ENCODE results near the gene SCARB1. TPM values are rescaled to one million over a fixed set of nuclear protein-coding genes. Genes with fewer than 3 reads are reported as not detected.

Gene SCARB1
- total and polyA plus RNA-seq, 9 of the 15 experiments (the other 6 are each of a cell fraction or from before 2014, with no cell fraction given): 0.56 to 157 (median 52.8) TPM

DNA sequence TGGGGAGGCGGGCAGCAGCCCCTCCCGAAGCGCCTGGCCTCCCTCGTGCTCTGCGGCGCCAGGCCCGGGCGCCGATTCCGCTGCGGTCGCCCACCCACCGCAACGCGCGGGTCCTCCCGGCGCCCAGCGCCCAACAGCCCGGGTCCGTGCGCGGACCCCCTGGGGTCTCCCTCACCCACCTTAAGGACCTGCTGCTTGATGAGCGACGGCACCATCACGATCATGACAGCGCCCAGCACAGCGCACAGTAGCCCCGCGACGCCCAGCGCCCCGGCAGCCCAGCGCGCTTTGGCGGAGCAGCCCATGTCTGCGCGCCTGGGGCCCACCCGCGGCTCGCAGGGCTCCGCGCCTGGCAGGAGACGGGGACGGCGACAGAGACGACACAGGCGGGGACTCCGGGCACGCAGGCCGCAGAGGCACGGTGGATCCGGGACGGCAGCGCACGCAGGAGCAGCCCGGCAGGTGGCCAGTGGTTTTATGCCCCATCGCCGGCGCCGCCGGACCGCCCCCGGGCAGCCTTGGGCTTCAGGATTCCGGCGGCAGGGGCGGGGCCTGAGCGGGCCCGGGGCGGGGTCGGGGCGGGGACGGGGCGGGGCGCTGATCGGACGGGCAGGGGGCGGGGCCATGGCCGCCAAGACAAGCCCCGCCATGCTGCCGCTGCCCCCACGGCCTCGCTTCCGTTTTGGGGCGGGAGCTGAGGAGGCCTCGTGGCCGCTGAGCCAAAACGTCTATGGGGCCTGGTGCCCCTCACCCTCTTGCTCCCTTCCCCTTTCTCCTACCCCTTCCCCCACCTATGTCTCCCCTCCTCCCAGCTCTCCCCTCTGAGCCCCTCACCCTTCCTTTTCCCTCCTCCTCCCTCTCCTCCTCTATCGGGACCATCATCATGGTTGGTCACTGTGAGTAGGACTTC is at the start of gene SCARB1 (continued):
- TF ChIP-seq, protein P1, sequence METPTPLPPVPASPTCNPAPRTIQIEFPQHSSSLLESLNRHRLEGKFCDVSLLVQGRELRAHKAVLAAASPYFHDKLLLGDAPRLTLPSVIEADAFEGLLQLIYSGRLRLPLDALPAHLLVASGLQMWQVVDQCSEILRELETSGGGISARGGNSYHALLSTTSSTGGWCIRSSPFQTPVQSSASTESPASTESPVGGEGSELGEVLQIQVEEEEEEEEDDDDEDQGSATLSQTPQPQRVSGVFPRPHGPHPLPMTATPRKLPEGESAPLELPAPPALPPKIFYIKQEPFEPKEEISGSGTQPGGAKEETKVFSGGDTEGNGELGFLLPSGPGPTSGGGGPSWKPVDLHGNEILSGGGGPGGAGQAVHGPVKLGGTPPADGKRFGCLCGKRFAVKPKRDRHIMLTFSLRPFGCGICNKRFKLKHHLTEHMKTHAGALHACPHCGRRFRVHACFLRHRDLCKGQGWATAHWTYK (CRISPR knock-in tag; IDR thresholded peaks at IDR 0.05): no peak
- TF ChIP-seq ZBTB8A (IDR thresholded peaks at IDR 0.05; ENCODE audit: partially characterized antibody): no peak
- no peak for TF ChIP-seq ZNF232 (CRISPR knock-in tag; IDR thresholded peaks at IDR 0.05)
- TF ChIP-seq, protein P2, sequence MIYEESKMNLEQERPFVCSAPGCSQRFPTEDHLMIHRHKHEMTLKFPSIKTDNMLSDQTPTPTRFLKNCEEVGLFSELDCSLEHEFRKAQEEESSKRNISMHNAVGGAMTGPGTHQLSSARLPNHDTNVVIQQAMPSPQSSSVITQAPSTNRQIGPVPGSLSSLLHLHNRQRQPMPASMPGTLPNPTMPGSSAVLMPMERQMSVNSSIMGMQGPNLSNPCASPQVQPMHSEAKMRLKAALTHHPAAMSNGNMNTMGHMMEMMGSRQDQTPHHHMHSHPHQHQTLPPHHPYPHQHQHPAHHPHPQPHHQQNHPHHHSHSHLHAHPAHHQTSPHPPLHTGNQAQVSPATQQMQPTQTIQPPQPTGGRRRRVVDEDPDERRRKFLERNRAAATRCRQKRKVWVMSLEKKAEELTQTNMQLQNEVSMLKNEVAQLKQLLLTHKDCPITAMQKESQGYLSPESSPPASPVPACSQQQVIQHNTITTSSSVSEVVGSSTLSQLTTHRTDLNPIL (CRISPR knock-in tag; IDR thresholded peaks at IDR 0.05): no peak
- no peak for TF ChIP-seq PTBP1 (IDR thresholded peaks at IDR 0.05; ENCODE audit: low read depth, low read length)
- TF ChIP-seq, protein P3, sequence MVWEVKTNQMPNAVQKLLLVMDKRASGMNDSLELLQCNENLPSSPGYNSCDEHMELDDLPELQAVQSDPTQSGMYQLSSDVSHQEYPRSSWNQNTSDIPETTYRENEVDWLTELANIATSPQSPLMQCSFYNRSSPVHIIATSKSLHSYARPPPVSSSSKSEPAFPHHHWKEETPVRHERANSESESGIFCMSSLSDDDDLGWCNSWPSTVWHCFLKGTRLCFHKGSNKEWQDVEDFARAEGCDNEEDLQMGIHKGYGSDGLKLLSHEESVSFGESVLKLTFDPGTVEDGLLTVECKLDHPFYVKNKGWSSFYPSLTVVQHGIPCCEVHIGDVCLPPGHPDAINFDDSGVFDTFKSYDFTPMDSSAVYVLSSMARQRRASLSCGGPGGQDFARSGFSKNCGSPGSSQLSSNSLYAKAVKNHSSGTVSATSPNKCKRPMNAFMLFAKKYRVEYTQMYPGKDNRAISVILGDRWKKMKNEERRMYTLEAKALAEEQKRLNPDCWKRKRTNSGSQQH (CRISPR knock-in tag; IDR thresholded peaks at IDR 0.05): 0 out of 2 replicates have a peak, but pooled peaks have one; percentile 22
- TF ChIP-seq ZKSCAN1 (IDR thresholded peaks at IDR 0.05; ENCODE audit: low read depth, low read length): no peak
- no peak for TF ChIP-seq RBM39 (optimal IDR thresholded peaks at IDR 0.05; ENCODE audit: low read depth, low read length)
- TF ChIP-seq TEAD2 (tag; IDR thresholded peaks at IDR 0.05): no peak
- no peak for TF ChIP-seq ZNF347 (CRISPR knock-in tag; IDR thresholded peaks at IDR 0.05; ENCODE audit: low read depth)
- TF ChIP-seq MIER1 (IDR thresholded peaks at IDR 0.05; ENCODE audit: low read depth): no peak
- peak; percentile 72; the same call in 1 of the 2 replicates for TF ChIP-seq FOXP1 (CRISPR knock-in tag; IDR thresholded peaks at IDR 0.05)
- TF ChIP-seq ZNF780A (CRISPR knock-in tag; IDR thresholded peaks at IDR 0.05): no peak
- TF ChIP-seq, protein P4, sequence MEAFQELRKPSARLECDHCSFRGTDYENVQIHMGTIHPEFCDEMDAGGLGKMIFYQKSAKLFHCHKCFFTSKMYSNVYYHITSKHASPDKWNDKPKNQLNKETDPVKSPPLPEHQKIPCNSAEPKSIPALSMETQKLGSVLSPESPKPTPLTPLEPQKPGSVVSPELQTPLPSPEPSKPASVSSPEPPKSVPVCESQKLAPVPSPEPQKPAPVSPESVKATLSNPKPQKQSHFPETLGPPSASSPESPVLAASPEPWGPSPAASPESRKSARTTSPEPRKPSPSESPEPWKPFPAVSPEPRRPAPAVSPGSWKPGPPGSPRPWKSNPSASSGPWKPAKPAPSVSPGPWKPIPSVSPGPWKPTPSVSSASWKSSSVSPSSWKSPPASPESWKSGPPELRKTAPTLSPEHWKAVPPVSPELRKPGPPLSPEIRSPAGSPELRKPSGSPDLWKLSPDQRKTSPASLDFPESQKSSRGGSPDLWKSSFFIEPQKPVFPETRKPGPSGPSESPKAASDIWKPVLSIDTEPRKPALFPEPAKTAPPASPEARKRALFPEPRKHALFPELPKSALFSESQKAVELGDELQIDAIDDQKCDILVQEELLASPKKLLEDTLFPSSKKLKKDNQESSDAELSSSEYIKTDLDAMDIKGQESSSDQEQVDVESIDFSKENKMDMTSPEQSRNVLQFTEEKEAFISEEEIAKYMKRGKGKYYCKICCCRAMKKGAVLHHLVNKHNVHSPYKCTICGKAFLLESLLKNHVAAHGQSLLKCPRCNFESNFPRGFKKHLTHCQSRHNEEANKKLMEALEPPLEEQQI (IDR thresholded peaks at IDR 0.05): no peak
- TF ChIP-seq ATF7 (IDR thresholded peaks at IDR 0.05): peak; percentile 84
- no peak for TF ChIP-seq SREBF2 (CRISPR knock-in tag; IDR thresholded peaks at IDR 0.05)
- no peak for TF ChIP-seq ZFP30 (CRISPR knock-in tag; IDR thresholded peaks at IDR 0.05; ENCODE audit: borderline replicate concordance)
- TF ChIP-seq SIN3A (IDR thresholded peaks at IDR 0.05; ENCODE audit: borderline replicate concordance in 2 of 2, control insufficient read depth in 1 of 2, low read depth in 2 of 2, low read length in 2 of 2): no peak; a peak in 1 of 4 replicates
- TF ChIP-seq, protein P5, sequence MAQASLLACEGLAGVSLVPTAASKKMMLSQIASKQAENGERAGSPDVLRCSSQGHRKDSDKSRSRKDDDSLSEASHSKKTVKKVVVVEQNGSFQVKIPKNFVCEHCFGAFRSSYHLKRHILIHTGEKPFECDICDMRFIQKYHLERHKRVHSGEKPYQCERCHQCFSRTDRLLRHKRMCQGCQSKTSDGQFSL (CRISPR knock-in tag; IDR thresholded peaks at IDR 0.05): no peak
- TF ChIP-seq, protein P5 (tag; IDR thresholded peaks at IDR 0.05): no peak
